Activated CD4-positive, alpha-beta T cell treated with anti-CD3 and anti-CD28 coated beads, Interleukin-2, amount 50 U/mL, for 24 hours (primary cell): Measurements from ENCODE around the gene KIDINS220.

Experiments used
- DNase-seq, 2 donors: peaks; one replicate each; pipeline ENCODE4 v3.0.0-alpha.2; 2020; ENCODE audit warnings: low read depth in 1 of 2, low spot score in 1 of 2

Gene KIDINS220

DNA sequence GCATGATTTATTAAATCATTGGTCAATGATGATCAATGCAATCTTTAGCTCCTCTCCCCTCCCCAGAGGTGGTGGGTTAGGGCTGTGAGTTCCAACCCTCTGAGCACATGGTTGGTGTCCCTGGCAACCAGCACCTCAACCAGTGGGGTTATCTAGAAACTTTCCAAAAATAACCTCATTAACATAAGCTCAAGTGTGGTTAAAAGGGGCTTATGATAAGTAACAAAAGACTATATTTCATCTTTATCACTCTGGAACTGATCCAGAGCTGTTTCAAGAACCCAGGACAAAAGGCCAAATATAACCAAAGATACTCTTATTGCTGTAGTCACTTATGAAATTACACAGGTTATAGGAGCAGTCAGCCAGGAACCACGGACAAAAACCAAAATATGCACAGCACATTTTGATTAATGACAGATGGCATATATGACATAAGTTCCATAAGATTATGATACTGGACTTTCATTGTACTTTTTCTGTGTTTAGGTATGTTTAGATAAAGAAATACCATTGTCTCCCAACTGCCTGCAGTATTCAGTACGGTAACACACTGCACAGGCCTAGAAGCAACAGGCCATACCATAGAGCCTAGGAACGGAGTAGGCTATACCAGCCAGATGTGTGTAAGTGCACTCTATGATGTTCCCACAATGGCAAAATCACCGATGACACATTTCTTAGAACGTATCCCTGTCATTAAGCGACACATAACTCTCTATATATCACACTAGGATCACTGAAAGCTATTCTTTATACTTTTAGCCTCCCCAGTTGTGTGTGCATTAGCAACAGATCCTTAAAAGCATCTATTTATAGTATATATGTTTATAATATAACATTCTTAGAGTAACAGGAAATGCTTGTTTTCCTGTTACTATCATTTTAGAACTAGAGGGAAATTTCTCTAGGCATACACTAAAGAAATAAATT, 31.9 kb downstream of the KIDINS220 start:
- no peak for DNase-seq

DNA sequence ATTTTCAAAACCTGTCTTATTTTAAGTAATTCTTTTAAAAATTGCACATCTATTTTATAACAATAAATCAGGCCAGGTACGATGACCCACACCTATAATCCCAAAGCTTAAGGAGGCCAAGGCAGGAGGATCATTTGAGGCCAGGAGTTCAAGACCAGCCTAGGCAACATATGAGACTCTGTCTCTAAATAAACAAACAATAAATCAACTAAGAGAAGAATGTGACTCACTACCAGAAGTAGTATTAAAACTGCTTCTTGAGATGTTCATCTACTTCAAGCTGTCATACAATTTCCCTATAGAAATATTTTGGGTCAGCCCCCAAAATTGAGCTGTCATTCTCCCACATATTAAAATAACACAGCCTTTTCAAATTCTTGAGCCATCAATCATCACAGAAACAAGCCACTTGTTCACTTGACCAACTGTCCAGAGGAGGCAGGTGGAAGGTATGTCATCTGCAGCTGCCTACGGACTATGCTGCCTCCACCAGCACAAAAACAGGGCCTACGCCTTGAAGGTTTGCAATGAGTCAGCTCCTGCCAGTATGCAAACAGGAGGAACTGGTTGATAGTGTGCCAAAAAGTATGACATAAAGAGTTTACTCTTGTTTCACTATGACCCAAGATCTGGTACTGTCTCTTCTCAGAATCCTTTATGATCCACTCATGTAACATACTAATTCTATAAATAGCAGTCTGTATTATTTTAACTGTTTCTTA, 33.6 kb downstream of the KIDINS220 start:
- peak in 1 of 2 donors; percentile 31 for DNase-seq

DNA sequence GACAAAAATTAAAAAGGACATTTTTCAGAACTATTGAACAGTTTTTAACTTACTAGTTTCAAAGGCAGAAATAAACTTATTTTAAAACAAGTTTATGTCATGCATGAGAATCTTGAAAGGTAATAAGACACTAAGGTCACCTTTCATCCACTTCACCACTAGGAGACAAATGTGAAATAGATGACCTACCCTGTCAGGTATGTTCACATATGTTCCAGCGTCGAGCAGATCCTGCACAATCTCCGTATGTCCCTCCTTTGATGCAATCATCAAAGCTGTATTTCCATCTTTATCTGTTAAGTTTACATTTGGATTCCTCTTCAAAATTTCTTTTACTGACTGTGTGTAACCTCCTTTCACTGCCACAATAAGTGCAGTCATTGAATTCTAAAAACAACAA, 34.7 kb downstream of the KIDINS220 start:
- no peak for DNase-seq

DNA sequence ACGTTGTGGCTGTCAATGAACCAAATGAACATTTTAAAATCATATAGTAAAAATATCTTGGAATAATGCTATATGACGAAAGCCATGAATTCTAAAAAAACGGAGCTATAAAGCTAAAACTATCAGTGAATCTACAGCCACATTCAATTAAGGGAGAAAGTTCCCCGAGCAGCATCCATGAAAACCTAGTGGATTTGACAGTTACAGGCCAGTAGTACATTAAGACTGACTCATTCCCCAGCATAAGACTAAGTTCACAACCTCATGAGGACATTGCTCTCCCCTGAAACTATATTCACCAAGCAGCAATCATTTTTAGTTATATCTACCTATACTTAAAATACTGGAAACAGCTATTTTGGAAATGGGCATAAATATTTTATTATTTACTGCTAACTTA, 36.6 kb downstream of the KIDINS220 start:
- no peak for DNase-seq

- no peak for DNase-seq
Measured at GRCh38 chr2:8800218-8800617, 37.2 kb downstream of the KIDINS220 start.

DNA sequence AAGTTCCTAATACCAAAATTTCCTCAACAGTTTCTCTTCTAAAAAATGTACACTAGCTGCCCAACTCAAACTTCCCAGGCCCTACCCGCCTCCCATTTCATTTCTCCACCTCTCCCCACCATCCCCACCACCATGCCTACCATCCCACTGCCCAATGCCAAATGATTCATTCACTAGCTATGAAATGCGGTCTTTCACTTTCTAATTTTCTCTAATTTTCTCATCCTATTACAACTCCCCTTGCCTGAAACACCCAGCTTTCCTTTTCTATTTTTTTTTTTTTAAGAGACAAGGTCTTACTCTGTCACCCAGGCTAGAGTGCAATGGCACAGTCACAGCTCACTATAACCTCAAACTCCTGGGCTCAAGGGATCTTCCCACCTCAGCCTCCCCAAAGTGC, 38.4 kb downstream of the KIDINS220 start:
- no peak for DNase-seq

- DNase-seq, result no peak
Measured at GRCh38 chr2:8798393-8798792, 39.0 kb downstream of the KIDINS220 start.

- DNase-seq, result no peak
Measured at GRCh38 chr2:8797682-8798081, 39.7 kb downstream of the KIDINS220 start.

DNA sequence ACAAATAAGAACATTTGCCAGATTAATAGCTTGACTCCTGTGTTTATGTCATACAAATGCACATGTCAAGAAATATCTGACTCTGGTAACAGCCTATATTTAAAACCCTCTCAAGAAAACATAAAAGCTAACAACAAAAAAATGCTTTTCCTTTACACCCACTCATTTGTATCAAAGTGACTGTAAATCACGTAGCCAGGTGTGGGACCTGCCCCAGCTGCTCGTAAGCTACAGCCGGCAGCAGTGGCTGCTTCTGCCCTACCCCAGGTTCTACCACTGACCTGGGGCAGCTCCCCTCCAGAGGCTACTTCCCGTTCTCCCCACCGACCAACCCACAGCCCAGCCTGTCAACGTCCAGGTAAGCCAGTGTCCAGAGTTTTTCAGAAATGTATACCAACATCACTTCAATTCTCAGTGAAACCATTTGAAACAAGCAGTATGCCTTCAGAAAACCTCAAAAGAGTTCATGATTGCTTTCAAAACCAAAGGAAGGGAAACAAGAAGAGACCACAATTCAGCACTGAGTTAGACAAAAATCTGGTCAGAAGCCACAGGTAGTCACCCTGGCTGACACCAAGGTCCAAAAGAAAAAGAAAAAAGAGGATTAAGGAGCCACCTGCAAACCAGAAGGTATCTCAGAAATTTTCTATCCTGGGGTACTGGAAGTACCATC, 40.4 kb downstream of the KIDINS220 start:
- DNase-seq, result no peak

GRCh38 chr2:8796315-8796848, 41.0 kb downstream of the KIDINS220 start:
- DNase-seq, result no peak

DNA sequence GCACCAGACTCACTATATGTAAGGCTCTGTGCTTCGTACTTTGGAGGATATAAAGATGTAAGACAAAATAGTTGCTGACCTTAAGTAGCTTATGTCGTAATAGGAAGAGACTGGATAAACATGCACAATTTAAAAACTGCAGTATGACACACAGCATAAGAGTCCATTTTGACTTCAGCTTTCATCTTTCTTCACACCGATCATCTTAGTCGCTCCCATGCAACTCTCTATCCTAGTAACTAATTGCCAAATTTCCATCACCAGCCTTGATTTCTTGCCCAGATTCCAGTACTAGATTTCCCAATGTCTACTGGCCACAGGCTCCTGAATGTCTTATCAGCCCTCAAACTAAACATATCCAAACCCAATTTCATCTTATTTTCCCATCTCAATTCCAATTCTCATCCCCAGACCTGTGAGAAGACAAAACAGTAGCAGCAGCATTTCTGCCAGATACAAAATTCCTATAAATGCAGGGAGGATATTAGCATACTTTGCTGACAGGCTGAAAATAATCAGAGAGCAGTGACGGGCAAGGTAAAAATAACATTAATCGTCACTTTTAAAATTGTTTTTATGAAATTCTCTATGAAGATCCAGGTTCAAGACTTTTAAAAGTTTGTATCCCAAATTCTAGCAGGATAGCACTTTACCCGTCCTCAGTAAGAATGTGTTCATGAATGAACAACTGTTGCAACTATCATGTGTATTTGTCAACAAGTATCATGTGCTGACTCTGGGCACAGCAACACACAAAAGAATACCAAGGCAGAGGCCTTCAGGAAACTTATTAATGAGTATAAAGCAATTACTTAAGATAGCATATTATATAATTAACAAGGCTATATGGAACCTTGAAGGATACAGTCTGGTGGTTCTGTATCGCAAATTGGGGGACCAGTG, 42.2 kb downstream of the KIDINS220 start:
- DNase-seq, result no peak

DNA sequence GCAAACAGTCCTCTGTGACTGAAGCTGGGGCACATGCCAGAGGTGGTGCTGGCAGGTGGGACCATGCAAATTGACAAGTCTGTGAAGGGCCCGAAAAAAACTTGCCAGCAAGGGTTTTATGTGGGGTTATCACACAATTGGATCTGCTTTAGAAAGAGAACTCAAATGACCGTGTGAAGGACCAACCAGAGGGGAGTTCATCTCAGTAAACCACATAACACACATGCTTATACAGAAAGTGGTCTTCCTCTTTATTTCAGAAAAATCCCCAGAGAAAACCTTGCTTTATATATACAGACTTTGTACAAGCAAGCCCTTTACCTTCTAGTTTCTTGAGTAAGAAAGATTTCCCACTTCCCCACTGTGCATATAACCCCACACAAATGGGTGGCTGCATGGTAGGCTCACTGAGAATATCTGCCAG, 46.7 kb downstream of the KIDINS220 start:
- DNase-seq, result no peak

DNA sequence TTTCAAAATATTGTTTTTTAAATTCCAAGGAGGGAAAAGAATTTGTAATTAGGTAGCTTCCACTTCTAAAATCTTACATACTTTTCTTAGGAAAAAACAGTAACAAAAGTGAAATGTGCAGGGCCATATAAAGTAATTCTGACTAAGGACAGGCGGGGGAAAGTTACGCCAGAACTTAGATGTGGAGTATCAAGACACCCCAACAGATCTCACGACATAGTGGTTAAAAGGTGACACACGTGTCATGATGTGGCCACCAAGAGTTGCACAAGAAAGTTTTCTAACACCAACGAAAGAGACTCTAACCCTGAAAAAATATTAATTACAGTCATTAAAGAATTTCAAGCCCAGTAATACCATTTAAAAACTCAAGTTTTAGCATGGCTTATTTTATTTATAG, 51.0 kb downstream of the KIDINS220 start:
- DNase-seq, result no peak

GRCh38 chr2:8779795-8780671, 57.4 kb downstream of the KIDINS220 start:
- DNase-seq, result no peak

GRCh38 chr2:8774371-8774770, 63.0 kb downstream of the KIDINS220 start:
- DNase-seq, result no peak

DNA sequence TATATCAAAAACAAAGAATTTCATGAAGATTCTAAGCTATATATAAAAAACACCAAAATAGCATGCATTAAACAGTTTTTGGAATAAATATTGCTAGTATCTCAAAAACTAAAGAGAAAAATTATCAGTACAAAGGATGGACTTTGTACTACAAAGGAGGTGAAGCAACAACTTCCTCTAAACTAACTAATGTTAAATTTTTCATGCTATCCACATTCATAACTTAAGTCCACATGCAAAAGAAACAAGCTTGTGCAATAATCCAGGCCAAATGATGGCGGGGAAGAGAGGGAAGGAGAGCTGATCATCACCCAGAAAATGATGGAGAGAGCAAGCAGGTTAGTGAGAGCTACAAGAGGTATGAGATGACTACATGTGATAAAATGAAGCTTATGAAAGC, 70.1 kb downstream of the KIDINS220 start:
- no peak for DNase-seq

DNA sequence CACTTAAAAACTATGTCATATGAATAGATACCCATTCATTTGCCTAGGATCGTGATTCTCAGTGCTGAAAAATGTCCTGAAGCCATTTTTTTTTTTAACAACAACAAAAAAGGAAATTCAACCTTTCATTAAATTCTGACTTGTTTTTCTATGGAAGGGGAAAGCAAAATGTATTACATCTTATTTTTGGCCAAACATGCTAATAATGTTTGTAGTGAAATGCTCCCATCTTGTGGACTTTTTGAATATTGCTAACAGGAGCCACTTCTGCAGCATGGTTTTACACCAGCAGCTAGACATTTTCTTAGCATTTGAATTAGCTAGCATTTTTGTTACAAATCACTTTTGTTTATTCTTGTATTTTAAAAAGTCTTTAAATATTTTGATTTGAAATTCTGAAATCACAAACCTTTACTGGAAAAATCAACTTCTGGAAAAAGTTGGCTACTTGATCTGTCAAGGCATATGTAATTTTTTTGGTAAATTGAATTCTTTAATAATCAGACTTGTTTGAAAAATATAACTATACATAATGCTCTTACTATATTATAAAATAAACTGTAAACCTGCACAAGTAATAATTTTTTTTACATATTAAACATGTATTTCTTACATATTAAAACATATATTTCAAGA, 75.8 kb downstream of the KIDINS220 start:
- DNase-seq, result no peak

- no peak for DNase-seq
Measured at GRCh38 chr2:8756716-8757115, 80.7 kb downstream of the KIDINS220 start.

DNA sequence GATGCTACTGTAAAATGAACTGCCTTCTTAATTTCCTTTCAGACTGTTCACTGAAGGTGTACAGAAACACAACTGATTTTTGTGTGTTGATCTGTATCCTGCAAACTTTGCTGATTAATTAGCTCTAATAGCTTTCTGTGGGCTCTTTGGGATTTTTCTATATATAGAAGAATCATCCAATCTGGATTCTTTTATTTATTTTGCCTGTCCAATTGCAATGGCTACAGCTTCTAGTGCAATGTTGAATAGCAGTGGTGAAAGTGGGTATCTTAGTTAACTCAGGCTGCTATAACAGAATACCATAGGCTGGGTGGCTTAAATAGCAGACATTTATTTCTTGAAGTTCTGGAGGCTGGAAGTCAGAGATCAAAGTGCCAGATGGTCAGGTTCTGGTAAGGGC, 81.2 kb downstream of the KIDINS220 start:
- DNase-seq, result no peak
